ENCODE data around the gene KCNQ4.

Gene KCNQ4

GRCh38 chr1:40776236-40777072 is 7.1 kb upstream of the KCNQ4 start:
- DNase-seq (ENCODE audit: low read depth in 3 of 3, low spot score in 1 of 3), result no peak

- no peak for DNase-seq (ENCODE audit: low read depth in 3 of 3, low spot score in 1 of 3)
These were observed 6.2 kb upstream of the KCNQ4 start for GRCh38 chr1:40777224-40777970.

DNA sequence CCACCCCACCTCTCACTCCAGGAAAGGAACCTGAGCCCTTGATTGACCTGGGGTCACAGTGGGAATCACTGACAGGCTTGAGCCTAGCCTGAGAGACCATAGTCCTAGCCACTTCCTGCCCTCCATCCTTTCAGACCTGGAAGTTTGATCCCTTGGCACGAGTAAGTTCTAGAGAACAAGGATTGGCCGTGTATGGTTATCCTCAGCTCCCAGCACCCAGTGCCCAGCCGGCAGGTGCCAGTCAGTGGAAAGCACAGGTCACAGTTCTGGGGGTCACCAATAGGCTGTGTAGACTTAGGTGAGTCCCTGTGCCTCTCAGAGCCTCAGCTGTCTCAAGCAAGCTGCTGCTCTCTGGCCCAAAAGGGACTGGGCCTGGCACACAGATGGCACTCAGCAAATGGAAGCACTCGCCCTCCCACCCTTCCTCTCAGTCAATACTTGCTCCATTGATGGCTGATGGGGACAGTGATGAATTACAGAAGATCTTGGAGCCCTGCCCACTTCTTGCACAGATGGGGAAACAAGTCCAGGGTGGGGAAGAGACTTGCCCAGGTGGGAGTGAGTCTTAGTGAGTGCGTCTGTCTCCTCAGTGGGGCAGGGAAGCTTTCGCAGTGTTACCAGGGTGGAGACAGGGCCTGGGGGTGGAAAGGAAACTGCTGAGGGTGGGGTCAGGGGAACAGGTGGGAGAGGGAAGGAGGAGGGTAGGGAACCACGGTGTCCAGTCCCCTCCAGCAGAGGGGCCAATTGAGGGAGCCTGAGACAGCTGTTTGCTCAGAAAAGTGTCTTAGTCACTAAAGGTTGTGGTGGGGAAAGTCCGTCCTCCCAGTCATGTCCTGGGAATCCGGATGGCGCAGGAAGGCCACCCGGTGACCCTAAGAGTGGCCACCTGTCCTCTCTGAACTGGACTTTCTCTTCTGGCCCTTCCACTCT is 2.6 kb upstream of the KCNQ4 start:
- DNase-seq (ENCODE audit: low read depth in 3 of 3, low spot score in 1 of 3), result no peak

DNA sequence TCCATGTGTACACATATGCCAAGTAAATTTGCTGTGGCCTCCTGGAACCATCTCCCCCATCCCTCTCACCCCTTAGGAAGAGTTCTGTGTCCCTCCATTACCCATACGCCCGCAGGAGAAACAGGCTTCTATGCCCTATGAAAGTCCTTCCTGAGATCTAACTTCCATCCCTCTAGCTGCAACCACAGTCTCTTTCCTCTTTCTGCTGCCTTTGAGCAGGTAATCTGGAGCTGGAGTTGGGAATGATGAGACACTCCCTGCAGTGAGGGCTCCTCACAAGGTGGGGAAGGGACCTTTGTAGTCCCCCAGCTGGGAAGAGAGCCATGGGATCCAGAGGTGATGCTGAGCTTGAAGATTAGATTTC is 2.0 kb upstream of the KCNQ4 start:
- DNase-seq (ENCODE audit: low read depth in 3 of 3, low spot score in 1 of 3), result no peak

DNA sequence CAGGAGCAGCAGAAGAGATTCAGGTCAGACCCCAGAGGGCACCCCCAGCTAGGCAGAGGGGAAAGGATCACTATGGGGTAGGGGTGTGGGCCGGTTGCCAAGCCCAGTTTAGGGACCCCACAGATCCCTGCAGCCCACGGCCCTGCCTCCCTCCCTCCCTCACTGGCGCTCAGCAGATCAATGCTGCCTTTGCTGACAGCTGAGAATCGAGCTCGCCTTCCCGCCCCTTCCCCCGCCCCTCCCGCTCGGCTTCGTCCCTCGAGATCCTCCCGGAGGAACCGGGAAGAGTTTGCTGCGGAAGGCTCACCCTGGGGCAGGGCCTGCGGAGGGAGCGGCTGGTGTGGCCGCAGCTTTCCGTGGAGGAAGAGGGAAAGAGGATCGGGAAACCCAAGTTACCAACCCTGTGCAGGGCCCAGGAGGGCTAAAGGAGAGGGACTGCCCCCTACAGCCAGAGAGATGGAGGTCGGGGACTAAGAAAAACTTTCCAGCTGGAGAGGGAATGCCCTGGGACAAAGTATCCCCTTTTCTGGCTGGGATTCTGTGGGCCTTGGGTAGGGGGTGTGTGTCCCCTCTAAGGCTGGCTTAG is 1.1 kb upstream of the KCNQ4 start:
- no peak for DNase-seq (ENCODE audit: low read depth in 3 of 3, low spot score in 1 of 3)

GRCh38 chr1:40784141-40784770 is 669 bp downstream of the KCNQ4 start:
- DNase-seq (ENCODE audit: low read depth in 3 of 3, low spot score in 1 of 3), result no peak

GRCh38 chr1:40784771-40785151 is 1.2 kb downstream of the KCNQ4 start:
- no peak for DNase-seq (ENCODE audit: low read depth in 3 of 3, low spot score in 1 of 3)

DNA sequence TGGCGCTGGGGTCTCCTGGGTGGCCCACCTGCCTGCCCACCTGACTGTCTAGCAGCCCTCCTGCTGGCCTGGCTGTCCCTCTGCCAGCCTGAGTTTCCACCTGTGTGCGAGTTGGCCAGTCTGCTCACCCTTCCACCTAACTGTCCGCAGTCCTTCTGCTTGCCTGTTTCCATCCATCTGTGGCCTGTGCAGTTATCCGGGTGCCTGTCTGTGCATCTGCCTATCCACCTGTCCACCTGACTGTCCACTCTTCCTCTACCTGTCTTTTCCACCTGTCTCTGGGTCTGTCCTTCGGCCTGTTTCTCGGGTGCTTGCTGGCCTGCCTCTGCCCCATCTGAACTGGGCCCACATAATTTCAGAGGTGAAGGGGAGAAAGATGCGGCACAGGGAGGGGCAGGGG is 1.9 kb downstream of the KCNQ4 start:
- DNase-seq (ENCODE audit: low read depth in 3 of 3, low spot score in 1 of 3), result no peak

DNA sequence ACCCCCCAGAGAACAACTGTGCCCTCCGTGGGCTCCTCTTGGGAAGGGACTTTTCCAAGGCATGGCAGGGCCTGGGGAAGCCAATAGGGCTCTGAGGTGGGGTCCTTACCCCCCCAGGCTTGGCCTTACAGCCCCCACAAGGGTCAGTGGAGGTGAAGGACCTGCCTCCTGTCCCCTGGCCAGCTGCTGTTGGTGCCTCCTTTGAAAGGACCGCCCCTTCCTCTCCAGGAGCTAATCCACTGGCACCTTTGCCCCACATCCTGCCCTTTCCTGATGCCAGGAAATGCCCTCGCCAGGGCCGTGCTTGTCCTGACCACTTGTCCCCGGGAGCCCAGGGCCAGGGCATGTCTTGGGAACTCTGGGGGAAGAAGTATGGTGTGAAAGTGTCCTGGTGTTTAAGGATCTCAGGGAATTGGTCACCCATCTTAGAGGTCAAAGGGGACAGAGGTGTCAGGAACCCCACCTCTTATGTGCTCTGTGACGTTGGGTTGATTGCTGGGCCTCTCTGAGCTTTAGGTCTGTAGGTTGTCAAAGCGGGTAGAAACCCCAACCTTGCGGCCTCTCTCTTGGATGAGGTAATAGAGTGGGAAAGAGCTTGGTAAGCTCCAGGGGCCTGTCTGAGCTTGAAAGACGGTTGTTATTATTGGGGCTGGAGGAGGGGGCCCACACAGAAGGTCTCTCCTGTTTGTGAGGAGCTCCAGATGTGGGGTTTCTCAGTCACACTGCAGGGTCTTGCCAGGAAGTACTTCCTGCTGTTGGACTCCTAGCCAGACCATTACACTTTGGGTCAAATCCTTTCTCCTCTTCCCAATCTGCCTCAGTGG is 2.8 kb downstream of the KCNQ4 start:
- DNase-seq (ENCODE audit: low read depth in 3 of 3, low spot score in 1 of 3), result no peak

DNA sequence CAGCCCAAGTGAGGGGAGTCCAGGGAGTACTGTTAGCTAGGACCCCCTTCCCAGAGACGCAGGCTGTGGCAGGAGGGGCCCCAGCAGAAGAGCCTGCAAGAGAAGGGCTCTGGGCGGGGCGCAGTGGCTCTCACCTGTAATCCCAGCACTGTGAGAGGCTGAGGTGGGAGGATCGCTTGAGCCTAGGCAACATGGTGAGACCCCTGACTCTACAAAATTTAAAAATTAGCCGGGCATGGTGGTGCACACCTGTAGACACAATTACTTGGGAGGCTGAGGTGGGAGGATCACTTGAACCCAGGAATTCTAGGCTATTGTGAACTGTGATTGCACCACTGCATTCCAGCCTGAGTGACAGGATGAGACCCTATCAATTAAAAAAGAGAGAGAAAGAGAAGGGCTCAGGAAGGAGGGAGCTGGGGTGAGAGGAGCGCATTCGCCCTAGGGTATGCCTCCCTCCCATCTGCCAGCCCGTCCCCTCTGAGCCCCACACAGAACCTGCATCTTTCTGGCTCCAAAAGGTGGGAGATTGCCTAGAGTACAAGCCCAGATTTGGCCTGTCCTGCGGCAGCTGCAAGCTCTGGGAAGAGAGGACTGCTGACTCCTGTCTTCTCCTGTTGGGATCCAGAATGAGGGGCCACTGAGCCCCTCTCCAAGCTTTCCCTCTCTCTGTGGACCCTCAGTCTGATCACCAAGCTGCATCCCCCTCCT is 3.6 kb downstream of the KCNQ4 start:
- no peak for DNase-seq (ENCODE audit: low read depth in 3 of 3, low spot score in 1 of 3)

GRCh38 chr1:40787737-40788560 is 4.4 kb downstream of the KCNQ4 start:
- no peak for DNase-seq (ENCODE audit: low read depth in 3 of 3, low spot score in 1 of 3)

DNA sequence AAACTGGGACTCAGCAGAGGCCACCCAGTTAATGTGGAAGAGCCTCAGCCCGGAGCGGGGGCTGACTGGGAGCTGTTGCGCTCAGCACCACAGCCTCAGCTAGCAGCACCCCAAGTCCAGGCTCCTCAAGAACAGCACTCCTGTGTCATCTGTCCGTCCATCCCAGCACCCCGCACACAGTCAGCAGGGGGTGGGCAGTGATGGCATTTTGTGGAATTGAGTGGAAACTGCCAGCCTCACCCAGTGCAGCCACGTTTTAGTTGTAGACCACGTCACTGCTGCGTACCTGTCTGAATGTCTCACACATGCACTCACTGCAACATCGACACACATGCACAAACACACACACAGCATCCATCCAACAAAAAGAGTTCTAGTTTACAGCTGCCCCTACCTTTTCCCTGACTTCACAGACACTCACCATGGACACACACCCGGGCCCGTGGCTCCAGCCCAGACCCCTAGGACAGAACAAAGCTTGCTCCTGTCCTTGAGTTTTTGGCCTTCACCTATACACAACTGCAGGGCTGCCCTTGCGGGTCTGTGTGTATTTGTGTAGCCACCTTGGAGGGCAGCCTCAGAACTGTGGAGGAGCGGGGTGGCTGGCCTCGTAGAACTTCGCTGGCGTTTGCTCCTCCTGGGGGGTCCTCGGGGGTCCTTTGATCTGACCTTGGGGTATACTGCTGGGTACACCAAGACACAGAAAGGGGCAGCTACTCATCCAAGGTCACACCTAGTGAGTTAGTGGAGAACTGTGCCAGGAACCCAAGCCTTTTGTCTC is 5.2 kb downstream of the KCNQ4 start:
- no peak for DNase-seq (ENCODE audit: low read depth in 3 of 3, low spot score in 1 of 3)

DNA sequence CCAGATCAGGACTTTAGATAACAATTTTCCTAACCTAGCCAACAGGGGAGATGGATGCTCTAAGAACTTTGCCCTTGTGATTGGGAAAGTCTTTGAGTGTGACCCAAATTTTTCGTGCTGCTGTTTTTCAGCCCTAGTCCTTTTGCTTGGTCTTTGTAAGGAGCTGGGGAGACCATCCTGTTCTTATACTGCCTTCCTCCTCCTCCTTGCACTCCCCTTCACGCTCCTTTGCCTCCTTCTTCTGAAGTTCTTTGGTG is 5.7 kb downstream of the KCNQ4 start:
- no peak for DNase-seq (ENCODE audit: low read depth in 3 of 3, low spot score in 1 of 3)

DNA sequence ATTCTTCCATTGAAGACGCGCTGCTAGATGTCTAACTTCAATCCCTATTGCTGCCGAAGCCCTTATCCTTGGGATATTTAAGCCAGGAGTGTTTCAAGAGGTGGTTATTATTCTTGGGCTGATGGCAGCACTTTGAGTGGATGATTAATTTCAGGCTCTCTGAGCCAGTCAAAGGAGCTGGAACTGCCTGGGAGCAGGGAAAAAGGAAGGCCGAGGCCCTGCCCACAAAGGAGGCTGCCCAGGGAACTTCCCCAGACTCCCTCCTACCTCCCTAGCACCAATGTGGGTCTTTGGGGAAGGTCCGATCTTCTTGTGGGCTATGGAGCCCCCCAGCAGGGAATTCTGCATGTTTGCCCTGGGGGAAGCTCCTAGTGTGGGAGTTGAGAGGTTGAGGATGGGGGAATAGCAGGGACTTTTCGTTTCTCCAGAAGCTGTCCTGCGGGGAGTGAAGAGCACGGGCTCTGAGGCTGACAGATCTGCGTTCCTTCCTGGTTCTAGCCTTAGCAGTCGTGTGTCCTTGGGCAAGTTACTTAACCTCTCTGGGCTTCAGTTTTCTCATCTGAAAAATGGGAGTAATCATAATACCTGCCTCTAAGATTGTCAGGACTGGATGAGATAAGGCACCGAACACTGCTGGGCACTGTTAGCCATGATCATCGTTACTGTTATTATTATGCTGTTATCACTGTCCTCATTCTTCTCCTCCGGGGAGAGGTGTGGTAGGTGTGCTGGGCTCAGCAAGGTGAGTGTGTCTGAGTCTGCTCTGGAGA is 6.3 kb downstream of the KCNQ4 start:
- no peak for DNase-seq (ENCODE audit: low read depth in 3 of 3, low spot score in 1 of 3)

- DNase-seq (ENCODE audit: low read depth in 3 of 3, low spot score in 1 of 3), result no peak
These were observed 8.4 kb downstream of the KCNQ4 start for GRCh38 chr1:40792036-40792435.

DNA sequence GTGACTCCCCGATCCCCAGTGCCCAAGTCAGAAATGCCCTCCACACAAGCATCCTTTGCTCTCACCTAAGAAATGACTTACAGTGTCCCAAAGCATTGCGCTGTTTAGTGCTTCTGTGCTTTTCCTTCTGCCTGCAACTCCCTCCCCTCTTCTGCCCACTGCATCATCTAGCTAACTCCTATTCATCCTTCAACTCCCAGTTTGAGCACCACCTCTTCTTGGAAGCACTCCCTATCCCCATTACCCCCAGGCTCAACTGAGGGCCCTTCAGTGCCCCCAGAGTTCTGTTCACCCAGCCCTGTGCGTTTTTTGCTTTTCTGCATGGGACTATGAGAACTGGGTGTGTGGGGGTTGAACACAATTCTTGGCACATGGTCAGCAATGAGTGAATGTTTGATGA is 10.0 kb downstream of the KCNQ4 start:
- no peak for DNase-seq (ENCODE audit: low read depth in 3 of 3, low spot score in 1 of 3)

GRCh38 chr1:40794048-40794447 is 10.5 kb downstream of the KCNQ4 start:
- no peak for DNase-seq (ENCODE audit: low read depth in 3 of 3, low spot score in 1 of 3)

Measured in stimulated activated CD4-positive, alpha-beta T cell treated with anti-CD3 and anti-CD28 coated beads, TNF-alpha, amount 100 ng/mL, for 1 hour (primary cell).